CD14-positive monocyte (primary cell): Measurements from ENCODE around the gene TGFB2. TPM values are rescaled to one million over a fixed set of nuclear protein-coding genes. Genes with fewer than 3 reads are reported as not detected.
A peak's percentile ranks its signal among the peaks of the same experiment; 100 is the strongest.

ENCODE experiments used
- DNase-seq, 3 donors: peaks; one replicate each; pipeline ENCODE4 v3.0.0-alpha.2; 2011 to 2022
- H2AFZ ChIP-seq: 2 replicates; pipeline ENCODE4 v1.6.0; 2012; ENCODE audit warnings: mild to moderate bottlenecking, low read depth, low read length, inconsistent platforms; ENCODE audit not compliant: insufficient read depth, poor library complexity, severe bottlenecking
- H3K27ac ChIP-seq, 2 donors: 1 replicate in 1 of 2; 2 replicates in 1 of 2; pipeline ENCODE4 v1.5.1; 2012 to 2013; ENCODE audit warnings: low read length in 2 of 2, control low read depth in 1 of 2, inconsistent platforms in 1 of 2, low read depth in 1 of 2, mild to moderate bottlenecking in 1 of 2
- H3K27me3 ChIP-seq, 2 donors: one replicate each; pipeline versions ENCODE4 v1.6.0 to v1.6.1; 2011 to 2013; ENCODE audit warnings: low read length in 2 of 2; ENCODE audit not compliant: control insufficient read depth in 2 of 2, insufficient read depth in 2 of 2
- H3K36me3 ChIP-seq, 2 donors: replicated peaks in 1 of 2; 1 replicate in 1 of 2; 2 replicates in 1 of 2; pipeline versions ENCODE4 v1.5.1 to v1.6.1; 2012 to 2013; ENCODE audit warnings: low read length in 2 of 2, control low read depth in 1 of 2, inconsistent platforms in 1 of 2, mild to moderate bottlenecking in 1 of 2; ENCODE audit not compliant: insufficient read depth in 2 of 2, control insufficient read depth in 1 of 2
- H3K4me1 ChIP-seq, 2 donors: 1 replicate in 1 of 2; 2 replicates in 1 of 2; pipeline versions ENCODE4 v1.5.1 to v1.6.1; 2012 to 2013; ENCODE audit warnings: low read length in 2 of 2, control low read depth in 1 of 2, inconsistent platforms in 1 of 2, mild to moderate bottlenecking in 1 of 2, moderate library complexity in 1 of 2; ENCODE audit not compliant: insufficient read depth in 2 of 2, control insufficient read depth in 1 of 2
- H3K4me2 ChIP-seq: replicated peaks from 2 replicates; pipeline ENCODE3; 2012; ENCODE audit warnings: low read length, moderate library complexity, mild to moderate bottlenecking; ENCODE audit not compliant: poor library complexity, severe bottlenecking; ENCODE audit errors: extremely low read depth
- H3K4me3 ChIP-seq, 3 experiments: fragments of 200-600 bp in 1 of 3; sonication (generic) in 1 of 3; replicated peaks in 1 of 3; 1 replicate in 2 of 3; 2 replicates in 1 of 3; pipeline ENCODE4 v1.5.1; 2011 to 2013; ENCODE audit warnings: low read length in 3 of 3, mild to moderate bottlenecking in 3 of 3, control low read depth in 2 of 3, low read depth in 2 of 3, inconsistent platforms in 1 of 3, moderate library complexity in 1 of 3
- H3K79me2 ChIP-seq: 2 replicates; pipeline ENCODE4 v1.6.0; 2012; ENCODE audit warnings: mild to moderate bottlenecking, control low read depth, inconsistent platforms, low read length, moderate library complexity; ENCODE audit not compliant: insufficient read depth
- H3K9ac ChIP-seq: 2 replicates; pipeline ENCODE4 v1.6.0; 2017; ENCODE audit warnings: low read length, mild to moderate bottlenecking; ENCODE audit not compliant: insufficient read depth, poor library complexity, severe bottlenecking
- H3K9me3 ChIP-seq, 2 donors: replicated peaks in 1 of 2; 1 replicate in 1 of 2; 2 replicates in 1 of 2; pipeline versions ENCODE4 v1.5.1 to v1.6.1; 2012 to 2013; ENCODE audit warnings: low read length in 2 of 2, control low read depth in 1 of 2; ENCODE audit not compliant: control insufficient read depth in 1 of 2, insufficient read depth in 1 of 2
- H4K20me1 ChIP-seq: 2 replicates; pipeline ENCODE4 v1.6.0; 2012; ENCODE audit warnings: mild to moderate bottlenecking, low read length, control low read depth, moderate library complexity; ENCODE audit not compliant: insufficient read depth
- H3K27ac Mint-ChIP-seq, 7 donors: one replicate each; pipeline ENCODE4 v1.8.0; 2020; ENCODE audit warnings: mild to moderate bottlenecking in 7 of 7, mixed read lengths in 7 of 7, moderate library complexity in 6 of 7, inconsistent platforms in 2 of 7
- H3K27me3 Mint-ChIP-seq, 3 donors: one replicate each; pipeline ENCODE4 v1.8.0; 2021 to 2022; ENCODE audit warnings: low read depth in 3 of 3, mild to moderate bottlenecking in 3 of 3, mixed read lengths in 3 of 3, moderate library complexity in 3 of 3, inconsistent platforms in 1 of 3
- H3K36me3 Mint-ChIP-seq, 2 donors: one replicate each; pipeline ENCODE4 v1.8.0; 2020; ENCODE audit warnings: mixed read lengths in 2 of 2, inconsistent platforms in 1 of 2, mild to moderate bottlenecking in 1 of 2
- H3K4me1 Mint-ChIP-seq: one replicate; pipeline ENCODE4 v1.8.0; 2020; ENCODE audit warnings: mild to moderate bottlenecking, mixed read lengths
- H3K4me3 Mint-ChIP-seq, 2 donors: one replicate each; pipeline ENCODE4 v1.8.0; 2020; ENCODE audit warnings: mild to moderate bottlenecking in 2 of 2, mixed read lengths in 2 of 2, moderate library complexity in 1 of 2
- H3K9me3 Mint-ChIP-seq, 7 donors: one replicate each; pipeline ENCODE4 v1.8.0; 2020 to 2022; ENCODE audit warnings: mixed read lengths in 7 of 7, mild to moderate bottlenecking in 6 of 7, moderate library complexity in 6 of 7, inconsistent platforms in 2 of 7
- WGBS: methylation state at CpG from one replicate; pipeline ENCODE4 v1.1.5; 2013; ENCODE audit warnings: missing lambda C conversion rate; ENCODE audit not compliant: insufficient coverage; 5-methylcytosine and 5-hydroxymethylcytosine counted together
- intact Hi-C, 2 donors: fragments of 100-400 bp; cut with micrococcal nuclease; formaldehyde crosslinking; loops; one replicate each; pipeline versions ENCODE4 v1.15.0 to v1.15.1; 2023
- polyA plus RNA-seq, 3 donors: library from polyadenylated mRNA; depleted of rRNA in 1 of 3; unstranded in 2 of 3; stranded (reverse) in 1 of 3; fragments of 300-500 nt in 2 of 3; fragments of >200 nt in 1 of 3; fragmentation: Illumina TruSeq in 2 of 3; gene quantifications; 1 replicate in 2 of 3; 2 replicates in 1 of 3; pipeline ENCODE4 v1.2.3, GENCODE V29; 2012 to 2021
- TF ChIP-seq, protein P1 (sequence below): fragments of 200-600 bp; IDR thresholded peaks from one replicate; pipeline ENCODE4 v1.8.0; 2022; ENCODE audit warnings: antibody characterized with exemption, mild to moderate bottlenecking

TGFB2 gene
- polyA plus RNA-seq, 3 donors: 0.01 TPM; not detected in 2

DNA sequence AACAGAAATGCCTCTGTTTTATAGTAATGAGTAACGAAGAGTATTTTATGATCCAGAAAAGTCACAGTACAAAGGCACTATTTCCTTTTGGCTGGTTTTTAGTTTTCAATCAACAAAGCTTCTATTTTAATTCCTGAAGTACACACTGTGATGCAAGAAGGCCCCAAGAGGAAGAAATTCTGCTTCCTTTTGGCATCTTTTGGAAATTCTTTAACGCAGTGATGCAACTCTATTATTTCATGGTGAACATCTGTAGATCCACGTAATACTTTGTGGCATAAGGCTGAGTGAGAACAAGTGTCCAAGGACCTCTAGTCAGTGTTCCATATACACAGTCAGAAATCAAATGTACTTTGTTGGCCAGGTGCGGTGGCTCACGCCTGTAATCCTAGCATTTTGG lies 137.5 kb downstream of the TGFB2 start:
- H3K36me3 Mint-ChIP-seq: no peaks in the 10 kb centered on the region
- no peaks in the 10 kb centered on the region for H3K27me3 ChIP-seq
- H3K4me1 ChIP-seq: peaks cover 9 to 11% of the 10 kb centered on the region in 2 donors
- no peak overlapping the region for H3K27ac ChIP-seq
- peaks cover 0 to 2% (median 0%) of the 10 kb centered on the region in 3 donors for H3K27me3 Mint-ChIP-seq
- TF ChIP-seq, protein P1, sequence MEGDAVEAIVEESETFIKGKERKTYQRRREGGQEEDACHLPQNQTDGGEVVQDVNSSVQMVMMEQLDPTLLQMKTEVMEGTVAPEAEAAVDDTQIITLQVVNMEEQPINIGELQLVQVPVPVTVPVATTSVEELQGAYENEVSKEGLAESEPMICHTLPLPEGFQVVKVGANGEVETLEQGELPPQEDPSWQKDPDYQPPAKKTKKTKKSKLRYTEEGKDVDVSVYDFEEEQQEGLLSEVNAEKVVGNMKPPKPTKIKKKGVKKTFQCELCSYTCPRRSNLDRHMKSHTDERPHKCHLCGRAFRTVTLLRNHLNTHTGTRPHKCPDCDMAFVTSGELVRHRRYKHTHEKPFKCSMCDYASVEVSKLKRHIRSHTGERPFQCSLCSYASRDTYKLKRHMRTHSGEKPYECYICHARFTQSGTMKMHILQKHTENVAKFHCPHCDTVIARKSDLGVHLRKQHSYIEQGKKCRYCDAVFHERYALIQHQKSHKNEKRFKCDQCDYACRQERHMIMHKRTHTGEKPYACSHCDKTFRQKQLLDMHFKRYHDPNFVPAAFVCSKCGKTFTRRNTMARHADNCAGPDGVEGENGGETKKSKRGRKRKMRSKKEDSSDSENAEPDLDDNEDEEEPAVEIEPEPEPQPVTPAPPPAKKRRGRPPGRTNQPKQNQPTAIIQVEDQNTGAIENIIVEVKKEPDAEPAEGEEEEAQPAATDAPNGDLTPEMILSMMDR: no peak
- H3K79me2 ChIP-seq: no peaks in the 10 kb centered on the region
- WGBS: no CpG with 5 or more reads among the region's 5 CpGs
- H3K4me3 Mint-ChIP-seq: no peak overlapping the region
- peaks cover 13% of the 10 kb centered on the region for H3K4me1 Mint-ChIP-seq
- no peak overlapping the region for H3K4me3 ChIP-seq
- intact Hi-C loops: no loop called here
- peak in 2 of 3 donors; percentile 11 to 67 for DNase-seq
- no peaks in the 10 kb centered on the region for H3K9me3 ChIP-seq
- H3K9me3 Mint-ChIP-seq: peaks cover 0 to 1% (median 0%) of the 10 kb centered on the region in 7 donors
- no peak overlapping the region for H3K4me2 ChIP-seq
- no peaks in the 10 kb centered on the region for H4K20me1 ChIP-seq
- H3K27ac Mint-ChIP-seq: no peak overlapping the region
- H3K9ac ChIP-seq: no peak overlapping the region
- no peak overlapping the region for H2AFZ ChIP-seq
- H3K36me3 ChIP-seq: no peaks in the 10 kb centered on the region

- Histone ChIP-seq H3K9ac (no peak overlapping the region), H3K36me3 (no peaks in the 10 kb centered on the region), H2AFZ (no peak overlapping the region), H3K27me3 (no peaks in the 10 kb centered on the region), H3K79me2 (no peaks in the 10 kb centered on the region), H4K20me1 (no peaks in the 10 kb centered on the region), H3K4me1 (peaks cover 9 to 11% of the 10 kb centered on the region in 2 donors), H3K4me3 (no peak overlapping the region), H3K27ac (no peak overlapping the region), H3K4me2 (no peak overlapping the region), H3K9me3 (no peaks in the 10 kb centered on the region)
- TF ChIP-seq, protein P1: no peak
- 100% methylated on average over 1 of the region's 2 CpGs for WGBS
- Mint-ChIP-seq H3K9me3 (peaks cover 0 to 1% (median 0%) of the 10 kb centered on the region in 7 donors), H3K27me3 (peaks cover 0 to 3% (median 2%) of the 10 kb centered on the region in 3 donors), H3K4me1 (peaks cover 10% of the 10 kb centered on the region), H3K27ac (no peak overlapping the region), H3K4me3 (no peak overlapping the region), H3K36me3 (no peaks in the 10 kb centered on the region)
- intact Hi-C loops: no loop called here
- DNase-seq: no peak
These were observed 140.2 kb downstream of the TGFB2 start for GRCh38 chr1:218485241-218485928.
